ENCODE data around the gene TBL1XR1.
A peak's percentile ranks its signal among the peaks of the same experiment; 100 is the strongest.
"Not testable (repeated sequence)": the region's sequence is repeated elsewhere in the genome, so short reads cannot be mapped to it uniquely, and the experiment has no call there.

The TBL1XR1 gene

GRCh38 chr3:177208223-177208622, 10.9 kb upstream of the TBL1XR1 start:
- no peak for DNase-seq (ENCODE audit: low read depth)

DNA sequence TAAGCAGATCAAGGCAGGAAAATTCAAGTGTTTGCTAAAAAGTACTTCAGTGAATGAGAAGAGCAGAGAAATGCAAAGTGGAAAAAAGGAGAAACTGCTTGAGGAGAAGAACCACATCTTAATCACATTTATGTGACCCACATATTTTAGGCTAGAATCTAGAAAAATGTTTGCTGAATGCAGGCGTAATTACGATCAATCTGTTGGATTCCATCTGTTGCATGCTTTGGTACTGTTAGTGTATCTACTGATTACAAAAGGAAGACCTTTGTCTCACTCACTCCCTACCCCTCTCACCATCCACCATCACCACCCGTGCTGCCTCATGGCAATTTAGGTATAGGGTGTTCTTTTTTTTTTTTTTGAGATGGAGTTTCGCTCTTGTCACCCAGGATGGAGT, 9.7 kb upstream of the TBL1XR1 start:
- no peak for DNase-seq (ENCODE audit: low read depth)

- no peak for DNase-seq (ENCODE audit: low read depth)
These were observed 6.6 kb upstream of the TBL1XR1 start for GRCh38 chr3:177203689-177204395.

DNA sequence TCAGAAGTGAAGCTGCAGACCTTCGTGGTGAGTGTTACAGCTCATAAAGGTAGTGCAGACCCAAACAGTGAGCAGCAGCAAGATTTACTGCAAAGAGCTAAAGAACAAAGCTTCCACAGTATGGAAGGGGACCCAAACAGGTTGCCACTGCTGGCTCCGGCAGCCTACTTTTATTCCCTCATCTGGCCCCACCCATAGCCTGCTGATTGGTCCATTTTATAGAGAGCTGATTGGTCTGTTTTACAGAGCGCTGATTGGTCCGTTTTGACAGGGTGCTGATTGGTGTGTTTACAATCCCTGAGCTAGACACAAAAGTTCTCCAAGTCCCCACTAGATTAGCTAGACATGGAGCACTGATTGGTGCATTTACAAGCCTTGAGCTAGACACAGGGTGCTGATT, 5.7 kb upstream of the TBL1XR1 start:
- not testable (repeated sequence) for DNase-seq (ENCODE audit: low read depth)

DNA sequence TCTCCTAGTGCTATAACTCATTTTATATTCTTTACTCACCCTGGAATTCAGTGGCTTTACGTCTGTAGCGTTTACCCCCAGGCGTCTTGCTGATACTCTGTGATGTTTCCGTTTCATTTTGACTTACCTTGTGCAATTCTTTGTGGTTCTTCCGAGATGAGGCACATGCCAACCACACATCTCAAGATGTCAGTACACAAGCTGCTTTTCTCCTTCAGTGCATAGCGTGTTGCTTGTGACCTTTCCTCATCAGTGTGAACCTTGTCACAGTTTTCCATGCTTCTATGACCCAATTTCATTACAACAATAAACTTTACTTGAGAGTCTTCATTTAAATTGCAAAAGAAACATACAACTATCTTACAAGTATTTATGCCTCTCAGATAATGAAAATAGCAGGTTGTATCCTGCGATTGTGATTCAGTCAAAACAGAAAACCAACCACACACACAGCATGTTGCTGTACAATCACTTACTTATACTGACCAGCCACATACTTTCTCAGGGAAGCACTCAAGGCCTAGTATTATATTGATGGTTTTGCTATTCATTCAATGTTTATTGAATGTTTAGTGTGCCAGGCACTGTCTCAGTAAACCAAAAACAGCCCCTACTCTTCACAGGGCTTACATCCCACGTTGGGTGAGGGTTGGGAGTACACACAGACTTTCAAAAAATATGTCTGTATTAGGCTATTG, 4.6 kb upstream of the TBL1XR1 start:
- peak; percentile 97 for DNase-seq (ENCODE audit: low read depth)

DNA sequence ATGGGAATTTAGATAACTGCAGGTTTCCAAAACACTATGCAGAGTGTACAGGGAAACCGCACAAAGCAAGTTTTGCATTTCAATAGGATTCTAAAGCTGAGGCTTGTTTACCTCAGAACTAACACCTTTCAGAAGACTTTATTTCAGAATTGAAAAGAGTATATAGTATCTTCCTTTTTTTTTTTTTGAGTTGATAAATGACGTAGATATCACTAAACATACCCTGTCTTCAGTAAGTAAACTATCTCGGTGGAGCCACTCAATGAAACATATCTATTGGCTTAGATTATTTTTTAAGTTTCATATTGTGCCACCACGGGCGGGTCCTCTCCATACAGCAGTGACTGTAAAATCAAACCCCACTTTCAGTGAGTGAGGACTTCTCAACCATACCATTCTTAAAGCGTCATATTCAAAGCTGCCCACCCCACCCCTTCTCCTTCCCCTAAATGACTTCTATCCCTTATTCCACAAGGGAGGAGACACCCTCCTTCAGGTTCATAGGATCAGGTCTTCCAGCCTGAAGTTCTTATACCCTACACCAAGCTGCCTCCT, 2.0 kb upstream of the TBL1XR1 start:
- DNase-seq (ENCODE audit: low read depth) = no peak

GRCh38 chr3:177197727-177198460, 612 bp upstream of the TBL1XR1 start:
- DNase-seq (ENCODE audit: low read depth) = peak; percentile 64

DNA sequence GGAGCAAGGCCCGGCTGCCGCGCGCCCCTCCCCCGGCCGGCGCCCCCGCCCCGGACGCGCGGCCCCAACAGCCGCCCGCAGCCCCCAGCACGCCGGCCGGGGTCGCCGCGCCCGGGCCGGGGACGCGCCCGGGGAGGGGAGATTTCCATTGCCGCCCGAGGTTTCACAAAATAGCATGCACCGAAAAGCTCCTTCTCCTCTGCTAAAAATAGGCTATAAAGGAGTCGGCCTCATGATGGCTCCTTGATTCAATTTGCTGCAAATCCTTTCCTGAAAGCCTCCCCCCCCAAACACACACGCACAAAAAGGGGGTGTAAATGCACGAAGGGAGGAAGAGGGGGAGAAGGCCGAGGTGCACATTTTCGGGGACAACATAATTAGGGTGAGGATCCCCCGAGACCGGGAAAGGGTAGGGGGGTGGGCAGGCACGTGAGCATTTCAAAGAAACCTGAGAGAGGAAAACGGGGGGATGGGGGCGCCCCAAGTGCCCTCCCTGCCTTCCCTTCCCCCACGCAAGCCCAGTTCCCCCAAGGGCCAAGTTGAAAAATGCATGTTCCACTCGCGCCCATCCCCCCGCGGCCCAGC, 734 bp downstream of the TBL1XR1 start:
- peak; percentile 67 for DNase-seq (ENCODE audit: low read depth)

DNA sequence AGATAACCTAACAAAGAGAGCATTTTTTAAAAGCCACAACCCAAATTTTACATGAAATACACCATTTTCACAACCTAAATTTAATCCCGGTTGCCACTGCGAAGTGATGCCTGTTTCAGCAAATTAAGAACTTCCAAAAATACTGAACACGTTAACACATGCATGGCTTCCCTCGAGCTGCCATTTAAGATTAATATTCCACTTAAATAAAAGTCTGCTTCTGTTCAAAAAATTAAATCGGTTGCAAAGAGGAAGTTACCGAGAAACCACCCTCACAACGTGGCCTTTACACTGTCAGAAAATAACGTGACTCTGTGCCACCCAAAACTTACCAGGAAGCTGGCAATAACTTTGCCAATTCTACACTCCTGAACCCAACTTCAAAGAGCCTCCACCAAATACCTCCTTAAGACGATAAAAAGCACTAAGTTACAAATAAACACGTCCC, 1.2 kb downstream of the TBL1XR1 start:
- DNase-seq (ENCODE audit: low read depth) = no peak

DNA sequence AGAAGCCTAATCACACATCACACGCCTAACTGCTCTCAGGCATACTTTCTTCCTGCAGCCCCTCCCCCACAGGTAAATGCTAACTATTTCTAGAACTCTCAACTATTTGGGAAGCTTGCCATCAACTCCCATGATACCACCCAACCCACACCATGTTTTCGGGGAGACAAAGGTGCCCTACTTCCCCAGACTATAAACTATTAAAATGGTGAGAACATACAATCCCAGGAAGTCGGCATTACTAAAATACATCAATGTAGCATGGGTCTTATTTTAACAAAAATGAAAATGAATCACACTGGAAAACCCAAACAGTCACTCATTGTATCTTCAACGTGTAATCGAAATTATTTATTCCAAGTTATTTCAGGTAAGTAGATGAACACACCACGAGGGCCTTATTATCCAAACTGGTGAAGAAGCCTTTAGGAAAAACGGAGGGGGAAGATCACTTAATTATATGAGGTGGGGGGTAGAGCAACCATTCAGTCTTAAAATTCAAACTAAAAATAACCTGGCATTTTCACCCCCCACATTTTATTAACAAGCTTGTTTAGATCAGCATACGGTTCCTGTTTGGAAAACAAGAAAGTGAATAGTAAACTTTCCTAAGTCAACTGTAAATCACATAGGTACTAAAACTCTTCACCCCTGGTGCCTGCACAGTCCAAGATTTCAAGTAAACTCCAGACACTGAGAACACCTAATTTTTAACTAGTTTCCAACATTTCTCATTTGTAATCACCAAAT, 1.9 kb downstream of the TBL1XR1 start:
- peak; percentile 59 for DNase-seq (ENCODE audit: low read depth)

DNA sequence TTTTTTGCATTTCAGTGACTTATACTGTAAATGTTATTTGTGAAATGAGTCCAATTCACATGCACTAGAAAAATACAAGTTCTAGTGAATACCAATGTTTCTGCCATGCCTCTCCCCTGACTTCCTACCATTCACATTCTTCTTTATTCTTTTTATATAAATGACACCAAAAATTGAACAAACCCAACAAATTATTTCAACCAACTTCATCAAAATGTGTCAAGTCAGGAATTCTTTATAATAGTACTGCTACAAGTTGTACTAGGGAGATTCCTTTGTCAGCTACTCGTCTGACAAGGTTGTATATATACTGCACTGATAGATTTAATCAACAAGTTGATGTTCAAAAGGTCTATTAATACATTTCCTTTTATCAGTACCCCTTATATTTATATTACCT, 3.0 kb downstream of the TBL1XR1 start:
- DNase-seq (ENCODE audit: low read depth) = no peak

DNA sequence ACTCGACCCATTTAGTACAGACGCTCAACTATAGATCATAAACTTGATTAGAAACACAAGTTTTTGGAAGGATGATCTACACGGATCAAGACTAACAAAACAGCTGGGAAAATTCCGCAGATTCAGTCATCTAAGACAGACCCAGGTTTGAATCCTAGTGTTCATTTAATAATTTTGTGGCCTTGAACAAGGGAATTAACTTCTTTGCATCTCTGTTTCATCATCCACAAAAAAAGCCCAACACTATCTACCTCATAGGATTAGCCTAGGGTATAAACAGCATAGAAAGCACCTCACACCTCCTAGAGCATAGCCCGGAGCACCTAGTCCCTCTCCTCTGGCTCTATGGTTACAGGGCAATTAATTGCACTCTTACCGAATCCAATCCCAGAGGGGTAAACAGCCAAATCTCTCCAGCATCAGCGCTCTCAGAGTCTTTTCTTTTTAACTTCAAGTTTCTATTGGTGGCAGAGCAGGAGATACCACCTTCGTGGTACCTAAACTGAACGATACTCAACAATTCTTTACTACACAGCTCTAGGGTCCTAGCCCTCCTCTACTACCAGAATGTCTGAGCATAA, 3.5 kb downstream of the TBL1XR1 start:
- DNase-seq (ENCODE audit: low read depth) = no peak

DNA sequence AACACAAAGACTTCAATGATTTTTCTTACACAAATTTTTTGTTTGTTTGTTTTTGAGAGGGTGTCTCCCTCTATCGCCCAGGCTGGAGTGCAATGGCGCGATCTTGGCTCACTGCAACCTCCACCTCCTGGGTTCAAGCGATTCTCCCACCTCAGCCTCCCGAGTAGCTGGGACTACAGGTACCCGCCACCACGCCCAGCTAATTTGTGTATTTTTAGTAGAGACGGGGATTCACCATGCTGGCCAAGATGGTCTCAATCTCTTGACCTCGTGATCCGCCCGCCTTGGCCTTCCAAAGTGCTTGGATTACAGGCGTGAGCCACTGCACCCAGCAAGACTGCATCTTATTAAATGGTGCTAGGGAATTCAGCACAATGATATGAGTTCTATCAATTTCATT, 4.0 kb downstream of the TBL1XR1 start:
- not testable (repeated sequence) for DNase-seq (ENCODE audit: low read depth)

GRCh38 chr3:177190756-177191681, 6.3 kb downstream of the TBL1XR1 start:
- no peak for DNase-seq (ENCODE audit: low read depth)

DNA sequence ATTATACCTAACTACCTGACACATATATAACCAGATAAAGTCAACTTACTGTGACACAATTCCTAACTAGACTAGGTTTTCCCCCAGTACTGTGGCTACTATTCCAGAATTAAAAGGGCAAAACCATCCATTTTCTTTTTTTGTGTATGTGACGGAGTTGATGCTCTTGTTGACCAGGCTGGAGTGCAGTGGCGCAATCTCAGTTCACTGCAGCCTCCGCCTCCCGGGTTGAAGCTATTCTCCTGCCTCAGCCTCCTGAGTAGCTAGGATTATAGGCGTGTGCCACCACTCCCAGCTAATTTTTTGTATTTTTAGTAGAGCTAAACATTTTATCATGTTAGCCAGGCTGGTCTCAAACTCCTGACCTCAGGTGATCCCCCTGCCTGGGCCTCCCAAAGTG, 7.1 kb downstream of the TBL1XR1 start:
- DNase-seq (ENCODE audit: low read depth) = not testable (repeated sequence)

DNA sequence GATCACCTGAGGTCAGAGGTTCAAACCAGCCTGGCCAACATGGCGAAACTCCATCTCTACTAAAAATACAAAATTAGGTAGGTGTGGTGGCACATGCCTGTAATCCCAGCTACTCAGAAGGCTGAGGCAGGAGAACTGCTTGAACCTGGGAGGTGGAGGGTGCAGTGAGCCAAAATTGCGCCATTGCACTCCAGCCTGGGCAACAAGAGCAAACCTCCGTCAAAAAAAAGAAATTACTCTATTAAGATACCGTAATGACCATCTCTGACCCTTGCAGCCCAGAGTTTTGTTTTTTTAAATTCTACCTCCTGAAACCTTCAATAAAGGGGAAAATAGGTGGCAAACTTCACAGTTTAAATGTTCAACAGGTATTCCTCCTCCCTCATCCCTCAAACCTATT, 9.0 kb downstream of the TBL1XR1 start:
- not testable (repeated sequence) for DNase-seq (ENCODE audit: low read depth)

GRCh38 chr3:177186306-177186705, 11.0 kb downstream of the TBL1XR1 start:
- DNase-seq (ENCODE audit: low read depth) = no peak

GRCh38 chr3:177185035-177185574, 12.2 kb downstream of the TBL1XR1 start:
- no peak for DNase-seq (ENCODE audit: low read depth)

DNA sequence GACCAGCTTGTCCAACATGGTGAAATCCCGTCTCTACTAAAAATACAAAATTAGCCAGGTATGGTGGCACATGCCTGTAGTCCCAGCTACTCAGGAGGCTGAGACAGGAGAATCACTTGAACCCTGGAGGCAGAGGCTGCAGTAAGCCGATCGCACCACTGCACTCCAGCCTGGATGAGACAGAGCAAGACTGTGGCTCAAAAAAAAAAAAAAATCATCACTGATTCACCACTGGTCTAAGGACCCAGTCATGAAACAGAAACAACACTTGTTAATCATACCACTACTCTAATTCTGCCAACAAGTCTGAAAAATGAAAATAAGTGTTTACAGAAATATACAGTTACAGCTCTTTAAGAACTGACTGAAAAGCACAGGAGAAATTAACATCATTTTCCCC, 12.7 kb downstream of the TBL1XR1 start:
- DNase-seq (ENCODE audit: low read depth) = peak; percentile 54

DNA sequence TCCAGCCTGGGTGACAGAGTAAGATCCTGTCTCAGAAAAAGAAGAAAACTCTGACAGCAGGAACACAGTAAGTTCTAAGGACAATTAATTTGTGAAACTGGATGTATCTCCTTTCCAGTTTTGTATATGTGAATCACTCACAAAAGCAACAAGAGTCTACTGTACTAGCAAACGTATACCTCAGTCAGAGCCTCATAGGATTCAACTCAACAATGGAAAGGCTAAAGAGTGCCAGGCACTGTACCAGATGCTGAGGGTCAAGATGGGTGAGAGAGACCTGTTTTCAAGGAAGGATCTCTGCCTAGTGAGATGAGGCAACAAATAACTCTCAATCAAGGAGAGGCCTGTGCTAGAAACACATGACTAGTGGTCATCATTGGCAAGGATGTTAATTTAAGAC, 14.9 kb downstream of the TBL1XR1 start:
- no peak for DNase-seq (ENCODE audit: low read depth)
